ENCODE results near the gene PTPRK.

The PTPRK gene

GRCh38 chr6:128138694-128139093, 381.7 kb downstream of the PTPRK start:
- DNase-seq (ENCODE audit: low read depth in 2 of 2): no peak

- no peak for DNase-seq (ENCODE audit: low read depth in 2 of 2)
Observed at GRCh38 chr6:128135325-128135724, 385.1 kb downstream of the PTPRK start.

- DNase-seq (ENCODE audit: low read depth in 2 of 2): no peak
Observed at GRCh38 chr6:128131566-128131965, 388.8 kb downstream of the PTPRK start.

GRCh38 chr6:128131036-128131435, 389.4 kb downstream of the PTPRK start:
- DNase-seq (ENCODE audit: low read depth in 2 of 2): no peak

GRCh38 chr6:128129679-128130078, 390.7 kb downstream of the PTPRK start:
- DNase-seq (ENCODE audit: low read depth in 2 of 2): no peak

GRCh38 chr6:128127650-128128049, 392.7 kb downstream of the PTPRK start:
- no peak for DNase-seq (ENCODE audit: low read depth in 2 of 2)

GRCh38 chr6:128124713-128125112, 395.7 kb downstream of the PTPRK start:
- DNase-seq (ENCODE audit: low read depth in 2 of 2): no peak

- DNase-seq (ENCODE audit: low read depth in 2 of 2): no peak
Observed at GRCh38 chr6:128121610-128122009, 398.8 kb downstream of the PTPRK start.

GRCh38 chr6:128121190-128121589, 399.2 kb downstream of the PTPRK start:
- DNase-seq (ENCODE audit: low read depth in 2 of 2): no peak

GRCh38 chr6:128118401-128118800, 402.0 kb downstream of the PTPRK start:
- DNase-seq (ENCODE audit: low read depth in 2 of 2): no peak

- no peak for DNase-seq (ENCODE audit: low read depth in 2 of 2)
Observed at GRCh38 chr6:128117916-128118315, 402.5 kb downstream of the PTPRK start.

GRCh38 chr6:128114164-128114563, 406.2 kb downstream of the PTPRK start:
- no peak for DNase-seq (ENCODE audit: low read depth in 2 of 2)

- no peak for DNase-seq (ENCODE audit: low read depth in 2 of 2)
Observed at GRCh38 chr6:128112494-128112893, 407.9 kb downstream of the PTPRK start.

- DNase-seq (ENCODE audit: low read depth in 2 of 2): no peak
Observed at GRCh38 chr6:128111096-128111495, 409.3 kb downstream of the PTPRK start.

GRCh38 chr6:128107682-128108081, 412.7 kb downstream of the PTPRK start:
- no peak for DNase-seq (ENCODE audit: low read depth in 2 of 2)

GRCh38 chr6:128099571-128100197, 420.7 kb downstream of the PTPRK start:
- DNase-seq (ENCODE audit: low read depth in 2 of 2): no peak

- DNase-seq (ENCODE audit: low read depth in 2 of 2): no peak
Observed at GRCh38 chr6:128098000-128098581, 422.3 kb downstream of the PTPRK start.

- DNase-seq (ENCODE audit: low read depth in 2 of 2): no peak
Observed at GRCh38 chr6:128097009-128097408, 423.4 kb downstream of the PTPRK start.

GRCh38 chr6:128095362-128095761, 425.0 kb downstream of the PTPRK start:
- no peak for DNase-seq (ENCODE audit: low read depth in 2 of 2)

GRCh38 chr6:128079021-128079420, 441.4 kb downstream of the PTPRK start:
- DNase-seq (ENCODE audit: low read depth in 2 of 2): no peak

- DNase-seq (ENCODE audit: low read depth in 2 of 2): no peak
Observed at GRCh38 chr6:128078276-128078675, 442.1 kb downstream of the PTPRK start.

GRCh38 chr6:128076843-128077242, 443.6 kb downstream of the PTPRK start:
- no peak for DNase-seq (ENCODE audit: low read depth in 2 of 2)

- DNase-seq (ENCODE audit: low read depth in 2 of 2): no peak
Observed at GRCh38 chr6:128074567-128074966, 445.8 kb downstream of the PTPRK start.

- DNase-seq (ENCODE audit: low read depth in 2 of 2): no peak
Observed at GRCh38 chr6:128073389-128073788, 447.0 kb downstream of the PTPRK start.

All from stimulated activated CD8-positive, alpha-beta memory T cell treated with anti-CD3 and anti-CD28 coated beads, Interleukin-7, amount 100 ng/mL, for 1 hour (primary cell).